Activated naive CD8-positive, alpha-beta T cell treated with anti-CD3 and anti-CD28 coated beads for 36 hours (primary cell): ENCODE measurements around the gene ANO1. TPM values are rescaled to one million over a fixed set of nuclear protein-coding genes. Genes with fewer than 3 reads are reported as not detected.

Experiments used
- DNase-seq: peaks from one replicate; pipeline ENCODE4 v3.0.0; 2021
- H3K27ac Mint-ChIP-seq: one replicate; pipeline ENCODE4 v1.8.0; 2022; ENCODE audit warnings: mild to moderate bottlenecking, moderate library complexity, mixed read lengths
- H3K27me3 Mint-ChIP-seq: one replicate; pipeline ENCODE4 v1.8.0; 2022; ENCODE audit warnings: mild to moderate bottlenecking, mixed read lengths
- H3K36me3 Mint-ChIP-seq: one replicate; pipeline ENCODE4 v1.8.0; 2021; ENCODE audit warnings: mild to moderate bottlenecking, mixed read lengths
- H3K4me1 Mint-ChIP-seq: one replicate; pipeline ENCODE4 v1.8.0; 2021; ENCODE audit warnings: mixed read lengths
- H3K4me3 Mint-ChIP-seq: one replicate; pipeline ENCODE4 v1.8.0; 2022; ENCODE audit warnings: mild to moderate bottlenecking, moderate library complexity, mixed read lengths
- H3K9me3 Mint-ChIP-seq: one replicate; pipeline ENCODE4 v1.8.0; 2022; ENCODE audit warnings: mixed read lengths
- total RNA-seq, 2 experiments: library from RNA; stranded (reverse); gene quantifications; one replicate each; pipeline ENCODE4 v1.2.3, GENCODE V29; 2021

Gene ANO1
- total RNA-seq, 2 experiments from 2014 or later: not detected

GRCh38 chr11:70040869-70041501 lies 37.1 kb upstream of the ANO1 start:
- H3K9me3 Mint-ChIP-seq: peaks cover 25% of the 10 kb centered on the region
- H3K27ac Mint-ChIP-seq: no peak overlapping the region
- no peak overlapping the region for H3K4me3 Mint-ChIP-seq
- no peak for DNase-seq
- H3K4me1 Mint-ChIP-seq: no peaks in the 10 kb centered on the region
- H3K27me3 Mint-ChIP-seq: peaks cover 39% of the 10 kb centered on the region
- H3K36me3 Mint-ChIP-seq: no peaks in the 10 kb centered on the region

DNA sequence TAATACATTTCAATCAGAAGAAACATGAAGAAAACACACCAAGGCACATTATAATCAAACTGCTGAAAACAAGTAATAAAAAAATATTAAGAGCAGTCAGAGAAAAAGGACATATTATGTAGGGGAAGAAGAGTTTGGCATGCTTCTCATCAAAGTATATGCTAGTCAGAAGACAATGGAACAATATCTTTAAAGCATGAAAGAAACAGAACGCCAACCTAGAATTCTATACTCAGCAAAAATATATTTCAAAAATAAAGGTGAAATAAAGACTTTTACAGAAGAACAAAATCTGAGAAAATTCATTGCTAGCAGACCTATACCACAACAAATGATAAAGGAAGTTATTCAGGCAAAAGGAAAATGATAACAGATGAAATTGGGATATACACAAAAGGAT lies 34.6 kb upstream of the ANO1 start:
- no peak for DNase-seq
- H3K36me3 Mint-ChIP-seq: no peaks in the 10 kb centered on the region
- H3K27ac Mint-ChIP-seq: no peak overlapping the region
- H3K9me3 Mint-ChIP-seq: peaks cover 19% of the 10 kb centered on the region
- H3K27me3 Mint-ChIP-seq: peaks cover 48% of the 10 kb centered on the region
- no peaks in the 10 kb centered on the region for H3K4me1 Mint-ChIP-seq
- no peak overlapping the region for H3K4me3 Mint-ChIP-seq

DNA sequence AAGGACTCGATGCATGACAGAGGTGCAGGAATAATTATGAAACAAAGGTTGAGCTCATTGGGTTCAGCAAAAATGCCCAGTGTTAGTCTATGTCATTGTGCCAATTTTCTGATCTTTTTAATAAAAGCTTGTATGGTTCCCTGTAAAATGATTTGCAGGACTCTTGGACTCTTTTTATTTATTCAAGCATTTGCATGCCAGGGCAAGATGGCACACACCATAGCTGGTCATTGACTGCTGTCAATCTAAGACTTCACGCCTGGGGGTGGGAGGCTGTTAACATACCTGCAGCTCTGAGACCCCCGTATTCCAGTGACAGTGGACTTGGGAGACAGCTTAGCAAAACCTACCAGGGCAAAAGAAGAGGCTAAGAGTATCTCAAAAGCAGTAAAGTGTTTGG lies 32.0 kb upstream of the ANO1 start:
- H3K4me3 Mint-ChIP-seq: no peak overlapping the region

DNA sequence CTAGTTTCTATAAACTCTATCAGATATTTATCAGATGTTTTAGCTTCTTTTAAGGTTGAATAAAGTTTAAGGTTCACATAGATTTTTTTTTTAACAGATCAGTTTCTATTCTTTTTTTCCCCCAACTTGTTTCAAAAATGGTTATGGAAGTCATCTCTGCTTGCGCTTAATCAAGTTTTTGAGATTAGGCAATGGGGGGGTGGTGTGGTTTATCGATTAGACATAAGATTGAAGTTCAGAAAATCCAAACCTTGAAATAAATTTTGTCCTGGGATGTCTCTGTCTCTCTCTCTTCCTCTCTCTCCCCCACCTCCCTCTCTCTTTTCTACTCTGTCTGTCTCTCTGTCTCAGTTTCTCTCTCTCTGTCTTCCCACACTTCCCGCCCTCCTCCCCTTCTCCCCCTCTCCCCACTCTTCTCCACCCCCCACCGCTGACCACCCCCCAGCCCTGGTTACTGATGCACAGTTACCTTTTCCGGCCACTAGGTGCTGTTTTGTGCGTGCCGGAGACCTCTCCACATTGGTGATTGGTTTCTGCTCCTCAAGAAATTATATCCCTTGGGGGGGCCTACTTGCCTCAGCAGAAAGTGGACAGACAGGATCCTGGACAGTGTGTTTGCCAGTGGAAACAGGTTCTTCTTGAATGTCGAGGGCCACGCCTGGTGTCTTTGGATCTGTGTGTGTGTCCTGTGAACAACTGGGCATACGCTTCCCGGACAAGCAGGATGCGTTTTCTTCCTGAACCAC lies 29.7 kb upstream of the ANO1 start:
- peaks cover 50% of the 10 kb centered on the region for H3K27me3 Mint-ChIP-seq
- H3K4me1 Mint-ChIP-seq: no peaks in the 10 kb centered on the region
- H3K27ac Mint-ChIP-seq: no peak overlapping the region
- no peak overlapping the region for H3K4me3 Mint-ChIP-seq
- H3K36me3 Mint-ChIP-seq: no peaks in the 10 kb centered on the region
- DNase-seq: no peak
- H3K9me3 Mint-ChIP-seq: no peaks in the 10 kb centered on the region

More for the DNA sequence above, 32.0 kb upstream of the ANO1 start:
- Mint-ChIP-seq H3K9me3 (peaks cover 17% of the 10 kb centered on the region), H3K36me3 (no peaks in the 10 kb centered on the region), H3K27ac (no peak overlapping the region), H3K27me3 (peaks cover 35% of the 10 kb centered on the region), H3K4me1 (no peaks in the 10 kb centered on the region)
- DNase-seq: no peak

DNA sequence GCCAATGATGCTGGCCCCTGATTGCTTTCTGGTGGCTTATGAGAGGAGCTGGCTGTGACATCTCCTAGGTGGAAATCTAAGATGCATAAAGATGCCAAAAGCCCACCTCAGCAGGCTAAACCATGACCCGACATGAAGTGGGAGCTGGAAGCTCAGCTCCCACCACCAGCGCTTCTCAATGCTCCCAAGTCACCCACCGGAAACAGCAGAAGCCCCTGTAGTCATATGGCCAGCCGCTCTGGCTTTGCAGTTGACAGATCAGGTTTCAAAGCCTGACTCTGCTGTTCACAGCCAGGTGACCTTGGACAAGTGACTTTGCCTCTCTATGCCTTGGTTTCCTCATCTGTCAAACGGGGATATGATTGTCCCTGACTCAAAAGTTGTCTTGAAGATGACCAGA lies 29.1 kb upstream of the ANO1 start:
- Mint-ChIP-seq H3K27ac (no peak overlapping the region), H3K9me3 (no peaks in the 10 kb centered on the region), H3K4me3 (no peak overlapping the region), H3K27me3 (peaks cover 50% of the 10 kb centered on the region), H3K4me1 (no peaks in the 10 kb centered on the region), H3K36me3 (no peaks in the 10 kb centered on the region)
- no peak for DNase-seq

GRCh38 chr11:70050243-70050642 lies 27.9 kb upstream of the ANO1 start:
- Mint-ChIP-seq H3K36me3 (no peaks in the 10 kb centered on the region), H3K4me3 (no peak overlapping the region), H3K9me3 (no peaks in the 10 kb centered on the region), H3K4me1 (no peaks in the 10 kb centered on the region), H3K27me3 (peaks cover 44% of the 10 kb centered on the region), H3K27ac (no peak overlapping the region)
- DNase-seq: no peak

DNA sequence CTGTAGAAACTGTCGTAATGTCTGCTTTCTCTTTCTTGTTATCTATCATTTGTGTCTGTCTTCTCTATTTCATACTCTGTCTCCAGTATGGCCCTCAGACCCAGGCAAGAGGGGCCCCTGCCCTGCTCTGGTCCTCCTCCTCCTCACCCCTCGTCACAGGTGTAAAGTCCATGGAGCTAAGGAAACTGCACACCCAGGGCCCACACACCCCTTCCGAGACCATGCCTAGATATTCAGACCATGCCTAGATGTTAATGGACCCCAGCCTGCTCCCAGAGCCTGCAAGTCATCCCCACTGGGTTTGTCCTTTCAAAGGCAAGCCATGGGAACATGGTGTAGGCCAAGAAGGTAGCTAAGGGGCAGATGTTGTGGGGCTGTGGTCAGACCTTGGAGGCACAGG lies 24.1 kb upstream of the ANO1 start:
- Mint-ChIP-seq H3K27ac (no peak overlapping the region), H3K36me3 (no peaks in the 10 kb centered on the region), H3K4me3 (no peak overlapping the region), H3K27me3 (peaks cover 34% of the 10 kb centered on the region), H3K9me3 (peaks cover 2% of the 10 kb centered on the region), H3K4me1 (no peaks in the 10 kb centered on the region)
- no peak for DNase-seq

- no peak overlapping the region for H3K27ac Mint-ChIP-seq
- H3K27me3 Mint-ChIP-seq: peaks cover 29% of the 10 kb centered on the region
- H3K9me3 Mint-ChIP-seq: peaks cover 2% of the 10 kb centered on the region
- no peak for DNase-seq
- H3K4me1 Mint-ChIP-seq: no peaks in the 10 kb centered on the region
- H3K4me3 Mint-ChIP-seq: no peak overlapping the region
- no peaks in the 10 kb centered on the region for H3K36me3 Mint-ChIP-seq
Observed at GRCh38 chr11:70055444-70055843, 22.7 kb upstream of the ANO1 start.

GRCh38 chr11:70057080-70057479 lies 21.0 kb upstream of the ANO1 start:
- Mint-ChIP-seq H3K27ac (no peak overlapping the region), H3K9me3 (peaks cover 2% of the 10 kb centered on the region), H3K36me3 (no peaks in the 10 kb centered on the region), H3K4me1 (no peaks in the 10 kb centered on the region), H3K27me3 (peaks cover 22% of the 10 kb centered on the region), H3K4me3 (no peak overlapping the region)
- DNase-seq: no peak

- H3K27me3 Mint-ChIP-seq: peaks cover 12% of the 10 kb centered on the region
- no peaks in the 10 kb centered on the region for H3K36me3 Mint-ChIP-seq
- no peaks in the 10 kb centered on the region for H3K4me1 Mint-ChIP-seq
- no peak overlapping the region for H3K27ac Mint-ChIP-seq
- no peak overlapping the region for H3K4me3 Mint-ChIP-seq
- peaks cover 2% of the 10 kb centered on the region for H3K9me3 Mint-ChIP-seq
- no peak for DNase-seq
Observed at GRCh38 chr11:70059971-70060370, 18.1 kb upstream of the ANO1 start.

GRCh38 chr11:70060611-70061293 lies 17.4 kb upstream of the ANO1 start:
- H3K27me3 Mint-ChIP-seq: peaks cover 18% of the 10 kb centered on the region
- no peak overlapping the region for H3K4me3 Mint-ChIP-seq
- no peaks in the 10 kb centered on the region for H3K36me3 Mint-ChIP-seq
- no peaks in the 10 kb centered on the region for H3K4me1 Mint-ChIP-seq
- H3K9me3 Mint-ChIP-seq: peaks cover under 1% of the 10 kb centered on the region
- DNase-seq: no peak
- no peak overlapping the region for H3K27ac Mint-ChIP-seq

- Mint-ChIP-seq H3K4me3 (no peak overlapping the region), H3K27ac (no peak overlapping the region), H3K9me3 (no peaks in the 10 kb centered on the region), H3K4me1 (no peaks in the 10 kb centered on the region), H3K36me3 (no peaks in the 10 kb centered on the region), H3K27me3 (peaks cover 15% of the 10 kb centered on the region)
- DNase-seq: no peak
Observed at GRCh38 chr11:70061734-70062133, 16.4 kb upstream of the ANO1 start.

- H3K27ac Mint-ChIP-seq: no peak overlapping the region
- no peaks in the 10 kb centered on the region for H3K4me1 Mint-ChIP-seq
- no peaks in the 10 kb centered on the region for H3K36me3 Mint-ChIP-seq
- no peak overlapping the region for H3K4me3 Mint-ChIP-seq
- H3K27me3 Mint-ChIP-seq: peaks cover 15% of the 10 kb centered on the region
- DNase-seq: no peak
- no peaks in the 10 kb centered on the region for H3K9me3 Mint-ChIP-seq
Observed at GRCh38 chr11:70063121-70063520, 15.0 kb upstream of the ANO1 start.

GRCh38 chr11:70063555-70063954 lies 14.6 kb upstream of the ANO1 start:
- Mint-ChIP-seq H3K27ac (no peak overlapping the region), H3K9me3 (no peaks in the 10 kb centered on the region), H3K36me3 (no peaks in the 10 kb centered on the region), H3K4me1 (no peaks in the 10 kb centered on the region), H3K27me3 (peaks cover 17% of the 10 kb centered on the region), H3K4me3 (no peak overlapping the region)
- DNase-seq: no peak

DNA sequence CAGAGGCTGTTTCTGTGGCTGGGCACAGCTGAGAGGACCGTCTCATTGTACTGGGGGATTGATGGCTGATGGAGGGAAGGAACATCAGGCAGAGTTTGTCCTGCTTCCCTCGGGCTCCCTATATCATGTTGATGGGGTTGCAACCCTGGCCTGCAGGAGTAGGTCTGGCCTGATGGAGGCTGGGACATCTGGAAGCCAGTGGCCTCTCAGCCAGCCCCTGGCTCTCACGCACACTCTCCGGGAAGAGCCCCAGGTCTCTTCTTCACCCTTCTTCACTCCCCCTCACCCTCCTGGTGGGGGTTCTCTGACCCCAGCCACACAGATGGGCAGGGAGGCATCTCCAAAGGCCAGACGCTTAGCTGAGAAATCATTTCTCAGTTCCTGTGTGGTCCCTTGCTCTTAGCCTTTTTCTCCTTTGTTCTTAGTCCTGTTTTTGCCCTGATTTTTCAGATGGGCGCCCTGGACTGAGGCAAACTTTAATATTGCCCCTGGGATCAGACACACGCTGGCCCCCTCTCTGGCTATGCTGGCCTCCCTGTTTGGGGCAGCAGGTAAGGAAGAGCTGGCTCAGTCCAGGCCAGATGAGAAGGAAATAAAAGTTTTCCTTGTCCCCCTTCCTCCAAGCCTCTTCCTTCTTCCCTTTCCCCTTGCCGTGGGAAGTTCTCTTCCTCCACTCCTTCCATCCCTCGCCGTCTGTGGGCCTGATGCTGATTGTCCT lies 13.9 kb upstream of the ANO1 start:
- peaks cover 19% of the 10 kb centered on the region for H3K27me3 Mint-ChIP-seq
- H3K4me3 Mint-ChIP-seq: no peak overlapping the region
- H3K9me3 Mint-ChIP-seq: no peaks in the 10 kb centered on the region
- no peak for DNase-seq
- H3K4me1 Mint-ChIP-seq: no peaks in the 10 kb centered on the region
- H3K27ac Mint-ChIP-seq: no peak overlapping the region
- no peaks in the 10 kb centered on the region for H3K36me3 Mint-ChIP-seq
